ENCODE data around the gene CCDC149. TPM values are rescaled to one million over a fixed set of nuclear protein-coding genes. Genes with fewer than 3 reads are reported as not detected.

CCDC149 gene
- total RNA-seq, 2 experiments from 2014 or later, result not detected

DNA sequence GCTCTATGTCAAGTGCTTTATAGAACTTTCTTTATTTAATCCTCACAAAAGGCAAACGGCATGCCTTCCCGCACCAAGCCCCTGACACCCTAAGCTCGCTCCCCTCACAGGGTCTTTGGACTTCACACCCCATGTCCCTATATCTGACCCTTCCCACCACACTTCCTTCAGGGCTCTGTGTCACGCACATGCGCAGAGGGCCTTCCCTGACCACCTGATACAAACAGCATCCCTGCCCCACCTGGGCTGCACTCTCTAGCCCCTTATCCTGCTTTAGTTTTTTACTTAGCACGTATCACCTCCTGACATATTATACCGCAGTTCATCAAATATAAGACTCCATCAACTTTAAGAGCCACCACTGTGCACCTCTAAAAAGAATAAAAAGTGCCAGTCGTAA is 67.7 kb downstream of the CCDC149 start:
- Histone ChIP-seq H3K4me3 (ENCODE audit: low read depth, low read length, poor library complexity, severe bottlenecking) (no peak overlapping the region), H4K20me1 (ENCODE audit: insufficient read depth, low read length) (no peaks in the 10 kb centered on the region), H3K9me3 (ENCODE audit: low read length) (no peaks in the 10 kb centered on the region), H3K4me1 (ENCODE audit: insufficient read depth, low read length, poor library complexity, severe bottlenecking) (no peaks in the 10 kb centered on the region), H3K9me2 (ENCODE audit: insufficient read depth, low read length) (no peaks in the 10 kb centered on the region), H3K79me2 (ENCODE audit: insufficient read depth, low read depth, low read length) (no peaks in the 10 kb centered on the region), H2AFZ (ENCODE audit: low read length) (no peak overlapping the region), H3K4me2 (ENCODE audit: low read length) (no peak overlapping the region), H3K36me3 (ENCODE audit: insufficient read depth, low read length) (no peaks in the 10 kb centered on the region), H3K27ac (ENCODE audit: low read depth, low read length, poor library complexity, severe bottlenecking) (no peak overlapping the region)
- POLR2A ChIA-PET, result no interaction called here
- CTCF ChIA-PET (ENCODE audit: unreplicated experiment), result no interaction called here
- DNase-seq (ENCODE audit: low spot score), result no peak
- intact Hi-C loops (cut with micrococcal nuclease; ENCODE audit: unreplicated experiment), result no loop called here
- TF ChIP-seq, protein P1, sequence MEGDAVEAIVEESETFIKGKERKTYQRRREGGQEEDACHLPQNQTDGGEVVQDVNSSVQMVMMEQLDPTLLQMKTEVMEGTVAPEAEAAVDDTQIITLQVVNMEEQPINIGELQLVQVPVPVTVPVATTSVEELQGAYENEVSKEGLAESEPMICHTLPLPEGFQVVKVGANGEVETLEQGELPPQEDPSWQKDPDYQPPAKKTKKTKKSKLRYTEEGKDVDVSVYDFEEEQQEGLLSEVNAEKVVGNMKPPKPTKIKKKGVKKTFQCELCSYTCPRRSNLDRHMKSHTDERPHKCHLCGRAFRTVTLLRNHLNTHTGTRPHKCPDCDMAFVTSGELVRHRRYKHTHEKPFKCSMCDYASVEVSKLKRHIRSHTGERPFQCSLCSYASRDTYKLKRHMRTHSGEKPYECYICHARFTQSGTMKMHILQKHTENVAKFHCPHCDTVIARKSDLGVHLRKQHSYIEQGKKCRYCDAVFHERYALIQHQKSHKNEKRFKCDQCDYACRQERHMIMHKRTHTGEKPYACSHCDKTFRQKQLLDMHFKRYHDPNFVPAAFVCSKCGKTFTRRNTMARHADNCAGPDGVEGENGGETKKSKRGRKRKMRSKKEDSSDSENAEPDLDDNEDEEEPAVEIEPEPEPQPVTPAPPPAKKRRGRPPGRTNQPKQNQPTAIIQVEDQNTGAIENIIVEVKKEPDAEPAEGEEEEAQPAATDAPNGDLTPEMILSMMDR (conservative IDR thresholded peaks at IDR 0.05; ENCODE audit: low read length), result no peak
- TF ChIP-seq EZH2phosphoT487 (IDR thresholded peaks at IDR 0.05; ENCODE audit: borderline replicate concordance, low read depth, low read length), result no peak
- BruUV-seq (replicated peaks), result no TSS peak

DNA sequence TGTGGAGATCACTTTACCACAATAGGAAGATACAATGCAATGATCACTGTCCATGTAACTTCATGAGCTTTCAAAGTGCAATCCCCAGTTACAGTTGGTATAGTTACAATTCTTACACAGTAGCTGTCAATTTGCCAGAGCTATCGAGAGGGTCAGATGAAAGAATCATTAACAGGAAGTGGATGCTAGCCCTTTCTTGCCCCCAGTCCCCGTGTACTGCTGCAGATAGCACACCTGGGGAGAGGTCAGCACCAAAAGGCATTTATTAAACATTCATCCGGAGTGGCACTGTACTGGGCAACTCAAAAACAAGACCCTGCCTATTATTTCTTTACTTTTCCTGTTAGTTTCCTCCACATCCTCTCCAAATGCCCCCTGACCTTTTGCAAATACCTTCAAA is 69.7 kb downstream of the CCDC149 start:
- no peak for DNase-seq (ENCODE audit: low spot score)
- Histone ChIP-seq H2AFZ (ENCODE audit: low read length) (no peak overlapping the region), H3K4me3 (ENCODE audit: low read depth, low read length, poor library complexity, severe bottlenecking) (no peak overlapping the region), H3K27ac (ENCODE audit: low read depth, low read length, poor library complexity, severe bottlenecking) (no peak overlapping the region), H3K36me3 (ENCODE audit: insufficient read depth, low read length) (no peaks in the 10 kb centered on the region), H3K9me3 (ENCODE audit: low read length) (no peaks in the 10 kb centered on the region), H3K4me2 (ENCODE audit: low read length) (no peak overlapping the region), H4K20me1 (ENCODE audit: insufficient read depth, low read length) (no peaks in the 10 kb centered on the region), H3K79me2 (ENCODE audit: insufficient read depth, low read depth, low read length) (no peaks in the 10 kb centered on the region), H3K4me1 (ENCODE audit: insufficient read depth, low read length, poor library complexity, severe bottlenecking) (no peaks in the 10 kb centered on the region), H3K9me2 (ENCODE audit: insufficient read depth, low read length) (no peaks in the 10 kb centered on the region)
- POLR2A ChIA-PET, result interaction anchor here (1.1 kb wide), 1 partner anchor 26 kb away, joined by 4 read pairs; no protein-coding TSS in a partner anchor
- CTCF ChIA-PET (ENCODE audit: unreplicated experiment), result no interaction called here
- TF ChIP-seq EZH2phosphoT487 (IDR thresholded peaks at IDR 0.05; ENCODE audit: borderline replicate concordance, low read depth, low read length), result no peak
- TF ChIP-seq, protein P1 (conservative IDR thresholded peaks at IDR 0.05; ENCODE audit: low read length), result no peak
- BruUV-seq (replicated peaks), result no TSS peak
- intact Hi-C loops (cut with micrococcal nuclease; ENCODE audit: unreplicated experiment), result no loop called here

DNA sequence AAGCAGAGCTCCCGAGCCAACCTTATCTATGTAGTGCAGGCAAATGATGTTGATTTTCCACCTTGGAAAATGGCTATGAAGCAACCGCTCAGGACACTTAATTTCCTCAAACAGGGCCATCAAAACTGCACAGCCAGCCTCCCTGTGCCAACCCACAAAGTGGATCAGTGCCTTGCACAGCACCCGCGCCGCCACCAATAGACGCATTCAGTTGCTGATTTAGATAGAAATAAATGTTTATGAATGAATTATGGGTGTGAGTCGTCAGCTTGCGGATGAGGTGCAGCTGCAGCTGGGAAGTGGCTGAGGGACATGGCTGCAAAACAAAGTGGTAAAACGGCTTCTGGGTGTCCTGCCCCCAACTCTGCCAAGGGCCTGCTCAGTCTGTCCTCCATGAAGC is 70.5 kb downstream of the CCDC149 start:
- Histone ChIP-seq H3K4me2 (ENCODE audit: low read length) (no peak overlapping the region), H4K20me1 (ENCODE audit: insufficient read depth, low read length) (no peaks in the 10 kb centered on the region), H3K79me2 (ENCODE audit: insufficient read depth, low read depth, low read length) (no peaks in the 10 kb centered on the region), H3K9me2 (ENCODE audit: insufficient read depth, low read length) (no peaks in the 10 kb centered on the region), H3K4me1 (ENCODE audit: insufficient read depth, low read length, poor library complexity, severe bottlenecking) (no peaks in the 10 kb centered on the region), H3K4me3 (ENCODE audit: low read depth, low read length, poor library complexity, severe bottlenecking) (no peak overlapping the region), H3K36me3 (ENCODE audit: insufficient read depth, low read length) (no peaks in the 10 kb centered on the region), H2AFZ (ENCODE audit: low read length) (no peak overlapping the region), H3K9me3 (ENCODE audit: low read length) (no peaks in the 10 kb centered on the region), H3K27ac (ENCODE audit: low read depth, low read length, poor library complexity, severe bottlenecking) (no peak overlapping the region)
- BruUV-seq (replicated peaks), result no TSS peak
- intact Hi-C loops (cut with micrococcal nuclease; ENCODE audit: unreplicated experiment), result no loop called here
- no peak for DNase-seq (ENCODE audit: low spot score)
- TF ChIP-seq EZH2phosphoT487 (IDR thresholded peaks at IDR 0.05; ENCODE audit: borderline replicate concordance, low read depth, low read length), result no peak
- TF ChIP-seq, protein P1 (conservative IDR thresholded peaks at IDR 0.05; ENCODE audit: low read length), result no peak
- CTCF ChIA-PET (ENCODE audit: unreplicated experiment), result no interaction called here
- POLR2A ChIA-PET, result interaction anchor here (0.6 to 1.1 kb wide), 2 partner anchors 27 to 299 kb away, joined by 3 to 4 read pairs; no protein-coding TSS in a partner anchor
